SKM-1 treated with dmso at 0.1 percent for 144 hours (cell line): ENCODE results near the gene SLC30A9.

Experiments used
- DNase-seq: peaks from one replicate; lab custom pipeline; 2025; ENCODE audit not compliant: unreplicated experiment; lab: John Stamatoyannopoulos, UW

The SLC30A9 gene

DNA sequence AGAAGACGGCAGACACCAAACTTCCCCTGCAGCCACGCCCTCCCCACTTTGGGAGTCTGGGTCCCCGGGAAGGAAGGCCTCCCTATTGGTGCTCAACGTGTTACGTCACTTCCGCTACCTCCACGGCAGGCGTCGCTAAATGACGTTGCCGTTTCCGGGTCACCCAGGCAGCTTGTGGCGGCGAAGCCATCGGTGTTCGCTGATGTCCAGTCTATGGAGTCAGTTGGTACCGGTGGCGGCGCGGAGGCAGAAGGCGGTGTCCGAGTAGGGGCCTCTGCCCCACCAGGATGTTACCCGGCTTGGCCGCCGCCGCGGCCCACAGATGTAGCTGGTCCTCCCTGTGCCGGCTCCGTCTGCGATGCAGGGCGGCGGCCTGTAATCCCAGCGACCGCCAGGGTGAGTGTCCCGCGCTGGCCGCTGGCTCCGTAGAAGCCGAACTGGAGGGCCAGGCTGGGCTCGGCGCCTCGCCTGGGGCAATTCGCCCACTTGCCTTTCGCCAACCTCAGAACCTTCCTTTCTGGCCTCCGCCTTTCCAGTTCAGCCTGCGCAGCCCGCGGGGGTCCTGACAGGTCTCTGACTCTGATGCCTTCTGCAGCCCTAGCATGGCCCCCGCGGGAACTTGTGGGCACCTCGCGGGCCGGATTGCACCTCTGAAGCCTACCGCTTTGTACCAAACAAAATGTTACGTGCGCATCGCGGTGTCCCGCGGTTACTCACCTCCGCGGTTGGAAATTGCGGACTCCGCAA lies at the start of gene SLC30A9:
TSS of gene SLC30A9 (plus strand) at position 166 of the 747 bp plus-strand sequence. CDS start at position 288, 122 bp downstream.
- DNase-seq: peak; percentile 96

DNA sequence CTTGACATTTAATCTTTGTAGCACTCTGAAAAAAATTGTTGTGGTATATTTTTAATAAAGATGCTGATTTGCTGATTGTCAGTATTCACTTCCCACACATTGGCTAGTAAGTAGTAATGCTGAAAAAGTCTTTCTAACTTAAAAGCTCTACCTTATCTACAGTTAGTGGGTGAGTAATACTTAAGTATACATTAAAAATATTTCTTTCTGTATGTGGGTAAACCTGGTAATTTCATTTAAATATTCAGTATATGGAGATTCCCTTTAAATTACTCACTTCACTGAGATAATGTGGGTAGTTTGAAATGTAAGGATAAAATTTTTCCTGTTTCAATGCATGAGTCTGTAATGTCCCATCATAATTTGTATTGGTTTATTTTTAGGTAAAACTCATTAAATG lies 49.5 kb upstream of the SLC30A9 start:
- DNase-seq: no peak

DNA sequence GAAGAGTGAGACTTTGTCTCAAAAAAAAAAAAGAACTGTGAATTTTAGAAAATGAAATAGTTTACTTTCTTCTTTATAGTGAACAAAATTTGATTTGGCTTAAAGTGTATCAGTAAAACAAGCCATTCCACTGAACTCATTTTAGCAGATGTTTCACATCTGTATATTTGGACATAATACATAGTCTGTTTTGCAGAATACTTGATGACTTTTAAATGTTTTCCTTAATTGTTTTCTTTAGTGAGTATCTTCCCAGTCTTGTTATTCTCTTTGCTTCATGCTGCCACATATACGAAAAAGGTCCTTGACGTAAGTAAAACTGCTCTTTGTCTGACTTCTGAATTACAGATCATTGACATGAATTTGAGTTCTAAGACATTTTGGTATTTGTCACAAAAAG lies 46.8 kb upstream of the SLC30A9 start:
- no peak for DNase-seq

DNA sequence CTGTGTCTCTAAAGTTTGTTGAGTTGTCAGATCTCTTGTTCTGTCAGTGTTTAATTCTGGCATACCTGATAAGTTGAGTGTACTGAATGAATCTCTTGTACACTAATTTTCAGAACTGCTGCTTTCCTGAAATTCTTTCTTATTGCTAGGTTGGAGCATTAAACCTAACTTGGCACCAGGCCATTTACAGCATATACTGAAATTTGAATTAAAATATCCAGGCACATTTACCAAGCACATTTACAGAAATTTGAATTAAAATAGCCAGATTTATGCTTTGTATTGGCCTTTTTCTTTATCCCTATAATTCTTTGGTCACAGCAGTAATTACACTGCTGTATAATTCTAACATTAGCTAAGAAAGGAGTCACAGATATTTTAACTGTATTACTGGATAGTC lies 46.2 kb upstream of the SLC30A9 start:
- DNase-seq: no peak

DNA sequence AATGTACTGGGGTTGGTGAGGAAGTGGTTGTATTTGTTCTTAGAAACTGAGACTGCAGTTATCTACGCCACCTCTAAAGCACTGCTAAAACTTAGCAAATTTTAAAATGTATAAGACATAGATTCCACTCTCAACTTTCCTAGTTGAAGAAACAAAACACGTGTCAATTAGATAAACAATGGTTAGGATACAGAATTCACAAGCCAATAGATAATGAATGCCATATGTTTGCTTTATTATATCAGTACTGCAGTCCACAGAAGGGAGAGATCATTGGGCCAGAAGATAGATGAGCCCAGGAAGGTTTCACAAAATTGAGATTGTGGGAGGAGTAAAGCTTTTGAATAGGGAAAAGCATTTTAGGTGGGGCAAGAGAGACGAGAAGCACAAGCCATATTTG lies 40.8 kb upstream of the SLC30A9 start:
- DNase-seq: no peak

DNA sequence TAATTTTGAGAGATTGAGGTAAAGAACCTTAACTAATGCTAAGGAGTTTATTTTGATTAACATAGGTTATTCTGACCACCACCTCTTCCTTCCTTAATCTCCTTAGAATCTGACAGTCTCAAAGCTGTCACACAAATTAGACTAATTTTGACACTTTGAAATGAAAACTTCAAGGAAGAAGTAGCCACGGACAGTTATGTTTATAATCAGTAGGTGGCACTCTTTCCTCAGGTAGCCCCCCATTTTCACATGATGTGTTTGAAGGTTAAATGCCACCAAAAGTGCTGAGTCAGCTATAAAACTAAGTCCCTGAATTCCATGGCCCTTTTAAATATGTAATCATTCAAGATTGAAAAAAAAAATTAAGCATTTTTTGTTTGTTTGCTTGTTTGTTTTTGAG lies 32.7 kb upstream of the SLC30A9 start:
- peak; percentile 15 for DNase-seq

DNA sequence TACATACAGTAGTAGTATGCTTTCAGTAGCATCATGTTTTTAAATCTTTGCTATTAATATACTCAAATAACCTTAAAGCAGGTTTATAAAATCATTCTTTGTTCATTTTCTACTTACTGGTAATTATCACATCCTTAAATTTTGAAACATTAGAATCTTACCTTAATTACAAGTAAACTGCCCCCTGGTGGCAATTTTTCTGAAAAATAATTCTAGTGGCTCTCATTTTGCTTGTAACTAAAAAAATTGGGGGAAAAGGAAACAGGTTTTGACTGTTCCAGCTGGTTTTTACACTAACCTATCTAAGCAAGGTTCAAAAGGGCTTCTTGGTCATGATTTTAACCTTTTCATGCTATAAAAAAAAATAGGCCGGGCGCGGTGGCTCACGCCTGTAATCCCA lies 27.2 kb upstream of the SLC30A9 start:
- peak; percentile 32 for DNase-seq

DNA sequence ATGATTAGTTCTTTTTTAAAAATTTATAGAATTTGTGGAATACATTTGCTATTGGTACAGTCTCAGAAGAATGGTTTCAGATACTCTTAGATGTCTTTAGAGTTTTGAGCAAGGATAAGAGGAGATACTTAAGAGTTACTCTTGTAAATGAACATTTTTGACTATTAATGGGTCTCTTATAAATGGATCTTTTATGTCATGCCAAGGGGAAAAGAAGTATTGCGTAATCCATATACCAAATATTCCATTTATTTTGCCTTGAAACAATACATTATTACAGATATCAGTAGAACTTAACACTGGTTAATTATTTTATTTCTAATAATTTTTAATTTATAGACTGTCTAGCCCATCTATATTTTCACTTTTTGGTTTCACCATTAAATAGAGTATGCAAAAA lies 25.9 kb upstream of the SLC30A9 start:
- DNase-seq: no peak

DNA sequence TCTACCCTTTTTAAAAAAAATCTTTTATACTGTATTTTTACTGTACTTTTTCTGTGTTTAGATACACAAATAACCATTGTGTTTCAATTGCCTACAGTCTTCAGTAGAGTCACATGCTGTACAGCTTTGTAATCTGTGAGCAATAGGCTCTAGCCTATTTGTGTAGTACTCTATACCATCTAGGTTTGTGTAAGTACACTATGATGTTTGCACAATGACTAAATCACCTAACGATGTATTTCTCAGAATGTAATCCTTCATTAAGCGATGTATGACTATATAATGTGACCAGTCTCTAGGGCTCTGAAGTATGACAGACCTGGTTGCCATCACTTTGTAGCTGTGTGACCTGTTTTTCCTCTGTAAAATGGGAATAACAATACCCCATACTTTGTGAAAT lies 22.9 kb upstream of the SLC30A9 start:
- no peak for DNase-seq

DNA sequence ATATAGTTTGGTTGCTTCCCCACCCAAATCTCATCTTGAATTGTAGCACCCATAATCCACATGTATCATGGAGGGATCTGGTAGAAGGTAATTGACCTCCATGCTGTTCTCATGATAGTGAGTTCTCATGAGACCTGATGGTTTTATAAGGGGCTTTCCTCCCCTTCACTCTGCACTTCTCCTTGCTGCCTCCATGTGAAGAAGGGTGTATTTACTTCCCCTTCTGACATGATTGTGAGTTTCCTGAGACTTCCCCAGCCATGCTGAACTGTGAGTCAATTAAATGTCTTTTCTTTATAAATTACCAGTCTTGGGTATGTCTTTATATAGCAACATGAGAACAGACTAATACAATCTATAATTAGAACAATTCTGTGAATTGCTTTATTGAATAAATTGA lies 20.7 kb upstream of the SLC30A9 start:
- DNase-seq: no peak

DNA sequence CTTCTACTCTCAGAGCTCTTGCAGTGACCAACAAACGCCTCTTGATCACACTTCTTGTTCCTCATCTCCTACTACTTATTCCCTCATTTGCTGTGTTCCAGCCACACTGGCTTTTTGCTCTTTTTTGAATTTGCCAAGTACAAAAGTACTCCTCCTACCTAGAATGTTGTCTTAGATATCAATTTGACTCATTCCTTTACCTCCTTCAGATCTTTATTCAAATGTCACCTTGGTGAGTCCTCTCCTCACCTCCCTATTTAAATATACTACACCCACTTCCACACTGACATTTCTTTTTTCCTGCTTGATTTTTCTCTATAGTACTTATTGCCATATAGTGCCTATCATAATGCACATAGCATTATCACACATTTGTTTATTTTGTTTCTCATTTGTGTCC lies 15.0 kb upstream of the SLC30A9 start:
- no peak for DNase-seq

DNA sequence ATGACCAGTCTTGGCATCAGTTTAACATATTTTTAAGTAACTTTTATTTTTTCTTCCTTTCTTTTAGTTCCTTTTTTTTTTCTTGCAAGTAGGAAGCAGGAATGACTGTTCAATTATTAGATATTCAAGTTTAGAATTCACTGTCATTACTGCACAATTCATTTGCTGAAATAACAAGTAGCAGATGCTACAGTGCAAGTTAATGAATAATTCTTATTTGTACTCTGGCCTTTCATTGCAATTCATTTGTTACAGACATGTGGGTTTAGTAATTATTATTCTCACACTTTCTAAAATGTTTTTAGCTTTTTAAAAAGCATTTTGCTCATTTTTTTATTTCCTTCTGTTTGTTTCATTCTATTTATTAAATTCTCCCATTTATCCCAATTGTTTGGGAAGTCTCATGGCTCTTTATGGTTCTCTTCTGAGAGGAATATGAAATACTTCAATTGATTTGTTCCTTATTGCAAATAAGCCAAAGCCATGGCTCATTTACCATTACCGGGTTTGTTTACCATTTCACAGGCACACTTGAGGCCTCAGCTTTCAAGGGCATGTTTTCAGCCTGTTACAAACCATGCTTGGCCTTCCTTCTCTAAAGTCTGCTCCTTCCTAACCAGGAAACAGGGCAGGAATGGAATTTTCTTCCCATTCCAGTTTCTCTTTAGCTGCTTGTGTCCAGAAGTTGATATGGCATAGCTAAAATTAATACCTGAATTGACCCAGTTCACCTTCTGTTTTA lies 13.4 kb upstream of the SLC30A9 start:
- no peak for DNase-seq

DNA sequence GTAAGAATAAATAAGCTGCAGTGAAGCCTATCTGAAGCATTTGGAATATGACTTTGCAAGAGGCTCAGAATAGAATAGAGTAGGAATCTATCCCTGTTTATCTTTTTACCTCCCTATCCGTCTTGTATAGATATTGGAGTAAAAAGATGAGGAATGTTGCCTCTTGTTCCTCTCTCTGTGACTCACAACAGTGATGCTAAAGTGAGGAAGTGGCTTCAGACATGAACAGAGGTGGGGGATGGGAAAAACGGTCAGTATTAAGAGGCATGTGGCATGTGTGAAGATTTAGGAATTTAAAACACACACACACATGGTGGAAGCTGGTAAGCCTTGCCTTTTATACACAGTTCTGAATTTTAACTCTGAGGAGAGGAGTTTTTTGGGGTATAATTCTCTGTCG lies 12.6 kb upstream of the SLC30A9 start:
- DNase-seq: peak; percentile 40

DNA sequence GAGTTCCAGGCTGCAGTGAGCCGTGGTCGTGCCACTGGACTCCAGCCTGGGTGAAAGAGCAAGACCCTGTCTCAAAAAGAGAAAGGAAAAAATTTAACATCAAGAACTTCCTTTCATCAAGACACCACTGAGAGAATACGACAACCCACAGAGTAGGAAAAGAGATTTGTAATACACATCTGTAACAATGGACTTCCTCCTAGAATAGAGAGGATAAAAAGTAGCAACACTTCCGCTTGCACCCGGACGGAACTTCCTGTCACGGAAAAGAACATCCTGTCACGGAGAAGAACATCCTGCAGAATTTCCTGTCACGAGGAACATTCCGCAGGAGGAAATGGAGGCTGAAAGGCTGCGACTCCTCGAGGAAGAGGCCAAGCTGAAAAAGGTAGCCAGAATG lies 8.9 kb upstream of the SLC30A9 start, which contains the start of gene DCAF4L1:
TSS of gene DCAF4L1 (plus strand) at position 301 of the 400 bp plus-strand sequence. CDS start at position 338, 37 bp downstream.
- no peak for DNase-seq

DNA sequence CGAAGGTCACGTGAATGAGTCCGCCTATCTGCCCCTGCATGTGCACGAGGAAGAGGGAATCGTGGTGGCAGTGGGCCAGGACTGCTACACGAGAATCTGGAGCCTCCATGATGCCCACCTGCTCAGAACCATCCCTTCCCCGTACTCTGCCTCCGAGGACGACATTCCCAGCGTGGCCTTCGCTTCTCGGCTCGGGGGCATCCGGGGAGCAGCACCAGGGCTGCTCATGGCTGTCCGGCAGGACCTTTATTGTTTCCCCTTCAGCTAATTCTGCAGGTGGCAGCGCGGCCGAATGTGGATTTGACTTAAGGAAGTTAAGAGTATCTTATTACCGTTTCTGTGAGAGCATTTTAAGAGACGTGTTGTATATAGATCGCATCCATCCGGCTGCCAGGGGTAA lies 7.6 kb upstream of the SLC30A9 start:
- DNase-seq: no peak

DNA sequence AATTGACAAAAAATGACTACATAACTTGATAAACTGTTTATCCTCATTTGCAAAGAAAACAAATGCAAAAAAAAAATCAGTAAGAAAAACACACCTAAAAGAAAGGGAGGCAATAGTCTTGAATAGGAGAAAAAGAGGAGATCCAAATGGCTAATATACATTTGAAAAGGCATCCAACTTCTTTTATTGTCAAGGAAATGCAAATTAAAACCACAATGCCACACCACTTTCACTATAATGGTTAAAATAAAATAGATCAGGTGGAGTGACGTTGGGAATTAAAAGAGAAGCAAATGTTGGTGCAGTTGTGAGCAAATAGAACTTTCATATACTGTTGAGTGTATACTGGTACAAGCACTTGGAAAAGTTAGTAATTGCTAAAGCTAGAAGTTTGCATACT lies 5.2 kb upstream of the SLC30A9 start:
- no peak for DNase-seq

DNA sequence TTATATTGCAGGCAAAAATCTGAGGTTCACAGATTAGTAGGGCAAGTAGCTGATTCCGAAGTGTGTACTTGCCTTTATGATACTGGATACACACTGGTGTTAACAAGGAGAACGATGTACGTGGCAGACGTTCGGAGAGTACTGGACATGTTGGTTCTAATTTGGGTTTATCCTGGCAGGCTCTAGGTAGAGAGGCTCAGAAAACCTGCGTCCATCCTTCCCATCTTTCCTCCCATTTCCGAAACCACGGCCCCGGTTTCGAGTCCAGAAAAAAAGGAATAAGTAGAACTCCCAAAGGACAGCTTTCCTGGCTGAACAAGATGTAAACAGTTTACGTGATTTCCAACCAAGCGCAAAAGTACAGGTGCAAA lies 351 bp upstream of the SLC30A9 start:
- DNase-seq: no peak

DNA sequence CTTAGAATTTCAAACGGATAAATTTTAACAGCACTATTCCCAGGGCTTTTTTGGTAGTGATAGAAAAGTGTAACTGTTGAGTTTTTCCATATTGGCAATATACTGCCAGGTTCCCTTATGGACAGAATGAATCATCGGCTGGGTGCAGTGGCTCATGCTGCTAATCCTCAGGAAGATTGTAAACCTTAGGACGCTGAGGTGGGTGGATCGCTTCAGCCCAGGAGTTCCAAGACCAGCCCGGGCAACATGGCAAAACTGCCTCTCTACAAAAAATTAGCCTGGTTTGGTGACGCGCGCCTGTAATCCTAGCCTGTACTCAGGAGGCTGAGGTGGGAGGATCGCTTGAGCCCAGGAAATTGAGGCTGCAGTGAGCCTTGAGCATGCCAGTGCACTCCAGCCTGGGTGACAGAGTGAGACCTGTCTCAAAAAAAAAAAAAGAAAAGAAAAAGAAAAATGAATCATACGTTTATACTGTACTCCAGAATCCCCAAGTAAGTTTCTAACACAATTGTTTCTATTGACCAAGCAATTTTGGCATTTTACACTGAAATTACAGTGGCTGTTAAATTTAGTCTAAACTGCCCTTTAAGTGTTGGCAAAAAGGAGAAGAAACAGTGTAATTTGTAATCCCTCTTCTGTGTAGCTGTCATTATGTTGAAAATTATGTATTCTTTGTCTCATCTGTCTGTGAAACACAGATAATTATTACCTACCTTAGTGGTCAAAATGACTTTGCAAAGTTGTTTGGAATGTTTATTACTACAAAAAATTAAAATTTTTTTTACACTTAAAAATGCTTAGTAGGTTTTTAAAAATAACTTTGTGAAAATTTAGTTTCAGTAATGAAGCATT lies 1.8 kb downstream of the SLC30A9 start:
- DNase-seq: no peak

DNA sequence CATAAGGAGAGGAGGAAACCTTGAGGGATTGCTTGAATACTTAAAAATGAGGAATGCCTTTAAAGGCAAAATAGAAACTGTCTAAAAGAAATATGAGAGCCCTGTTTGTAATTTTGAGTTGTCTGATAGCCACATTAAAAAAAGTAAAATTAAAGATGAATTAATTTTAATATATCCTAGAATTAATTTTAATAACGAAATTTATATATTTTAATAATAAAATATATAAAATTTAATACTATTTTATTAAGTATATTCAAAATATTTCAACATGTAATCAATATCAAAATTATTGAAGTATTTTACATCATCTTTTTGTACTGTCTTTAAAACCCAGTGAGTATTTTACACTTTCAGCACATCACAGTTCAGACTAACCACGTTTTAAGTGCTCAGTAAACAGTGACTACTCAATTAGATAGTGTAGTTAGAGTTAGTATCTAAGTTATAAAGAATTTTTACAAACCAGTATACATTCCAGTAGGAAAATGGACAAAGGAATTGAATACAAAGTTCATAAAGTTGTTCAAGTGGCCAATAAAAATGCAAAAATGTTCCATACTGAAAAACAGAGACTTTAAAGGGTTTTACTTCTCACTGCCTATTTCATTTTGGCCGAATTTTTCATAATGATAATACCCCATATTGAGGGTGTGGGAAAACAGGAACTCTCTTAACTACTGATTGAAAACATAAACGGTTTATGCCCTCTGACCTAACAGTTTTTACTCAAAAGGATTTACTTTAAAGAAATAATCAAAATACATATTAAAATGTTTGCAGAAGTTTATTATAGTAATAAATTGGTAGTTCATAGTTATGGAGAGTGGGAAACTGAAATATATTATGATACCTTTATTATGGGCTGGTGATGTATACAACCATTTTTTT lies 2.9 kb downstream of the SLC30A9 start:
- no peak for DNase-seq

DNA sequence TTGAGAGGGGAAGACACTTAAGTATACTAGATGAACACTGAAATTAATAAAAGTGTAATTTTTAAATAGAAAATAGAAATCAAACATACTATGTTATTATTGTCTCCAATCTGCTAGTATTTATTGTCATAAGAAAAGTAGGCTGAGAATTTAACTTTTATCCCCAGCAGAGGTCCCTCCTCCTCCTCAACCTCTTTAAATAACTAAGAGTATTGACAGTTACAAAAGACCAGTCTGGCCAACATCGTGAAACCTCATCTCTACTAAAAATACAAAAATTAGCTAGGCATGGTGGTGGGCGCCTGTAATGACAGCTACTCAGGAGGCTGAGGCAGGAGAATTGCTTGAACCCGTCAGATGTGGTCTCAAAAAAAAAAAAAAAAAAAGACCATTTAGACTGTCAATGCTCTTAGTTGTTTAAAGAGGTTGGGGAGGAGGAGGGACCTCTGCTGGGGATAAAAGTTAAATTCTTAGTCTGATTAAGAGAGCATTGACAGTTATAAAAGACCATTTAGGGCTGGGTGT lies 4.2 kb downstream of the SLC30A9 start:
- DNase-seq: no peak
